IMR-90 (cell line): Measurements from ENCODE around the gene COL3A1. TPM values are rescaled to one million over a fixed set of nuclear protein-coding genes. Genes with fewer than 3 reads are reported as not detected.

Source experiments
- ATAC-seq: fragments of 200-7000 bp; cut with Tn5 transposase; 2 replicates; pipeline ENCODE4 v1.9.1; 2020; ENCODE audit warnings: low read depth, mild to moderate bottlenecking, moderate library complexity
- BruUV-seq: library from RNA; stranded (reverse); fragments of 400-500 nt; replicated peaks from 2 replicates; lab custom pipeline; 2021; lab: Mats Ljungman, UMichigan
- CTCF ChIA-PET: fragments of 300-600 bp; formaldehyde crosslinking; extraction: SDS; loops from one replicate; lab custom pipeline; 2021; ENCODE audit warnings: antibody characterized with exemption; lab: Yijun Ruan, JAX
- POLR2A ChIA-PET: fragments of 300-600 bp; sonication (Branson Sonifier 250); formaldehyde crosslinking; loops from one replicate; lab custom pipeline; 2022; ENCODE audit warnings: antibody characterized with exemption; ENCODE audit not compliant: unreplicated experiment; lab: Charles Lee
- DNase-seq: peaks from one replicate; pipeline ENCODE4 v3.0.0; 2013
- H2AFZ ChIP-seq: replicated peaks from 2 replicates; pipeline ENCODE3; 2013; ENCODE audit warnings: low read length, mild to moderate bottlenecking; ENCODE audit not compliant: poor library complexity
- H2AK5ac ChIP-seq: 2 replicates; pipeline ENCODE4 v1.6.1; 2013; ENCODE audit warnings: low read depth, low read length, inconsistent platforms
- H2AK9ac ChIP-seq: replicated peaks from 2 replicates; pipeline ENCODE3; 2013; ENCODE audit warnings: mild to moderate bottlenecking, low read depth, low read length, moderate library complexity; ENCODE audit not compliant: poor library complexity
- H2BK120ac ChIP-seq: 2 replicates; pipeline ENCODE4 v1.6.1; 2013; ENCODE audit warnings: low read depth, low read length, inconsistent platforms
- H2BK15ac ChIP-seq: 3 replicates; pipeline ENCODE4 v1.6.1; 2013; ENCODE audit warnings: low read depth, low read length, inconsistent platforms
- H2BK20ac ChIP-seq: 2 replicates; pipeline ENCODE4 v1.6.1; 2013; ENCODE audit warnings: low read depth, mild to moderate bottlenecking, inconsistent platforms, low read length, moderate library complexity
- H2BK5ac ChIP-seq: 2 replicates; pipeline ENCODE4 v1.6.1; 2013; ENCODE audit warnings: mild to moderate bottlenecking, low read depth, low read length, inconsistent platforms; ENCODE audit not compliant: poor library complexity, severe bottlenecking
- H3K14ac ChIP-seq: replicated peaks from 2 replicates; pipeline ENCODE4 v1.6.1; 2013; ENCODE audit warnings: low read depth, low read length, inconsistent platforms
- H3K18ac ChIP-seq: 2 replicates; pipeline ENCODE4 v1.6.1; 2013; ENCODE audit warnings: low read depth, low read length, control low read depth
- H3K23ac ChIP-seq: 2 replicates; pipeline ENCODE4 v1.6.1; 2013; ENCODE audit warnings: low read depth, low read length, inconsistent platforms
- H3K27ac ChIP-seq: 2 replicates; pipeline ENCODE4 v1.5.1; 2013; ENCODE audit warnings: mild to moderate bottlenecking, control low read depth, low read length; ENCODE audit not compliant: insufficient read depth
- H3K27me3 ChIP-seq: 2 replicates; pipeline ENCODE4 v1.6.1; 2013; ENCODE audit warnings: low read length; ENCODE audit not compliant: control insufficient read depth, insufficient read depth
- H3K36me3 ChIP-seq: 2 replicates; pipeline ENCODE4 v1.6.1; 2013; ENCODE audit warnings: low read length, mixed read lengths; ENCODE audit not compliant: control insufficient read depth, insufficient read depth
- H3K4ac ChIP-seq: 2 replicates; pipeline ENCODE4 v1.6.1; 2013; ENCODE audit warnings: low read depth, low read length, inconsistent platforms
- H3K4me1 ChIP-seq: 2 replicates; pipeline ENCODE4 v1.6.1; 2013; ENCODE audit warnings: low read length, mixed read lengths; ENCODE audit not compliant: control insufficient read depth, insufficient read depth
- H3K4me2 ChIP-seq: 2 replicates; pipeline ENCODE4 v1.6.1; 2013; ENCODE audit warnings: low read depth, mild to moderate bottlenecking, control low read depth, low read length, moderate library complexity
- H3K4me3 ChIP-seq: 2 replicates; pipeline ENCODE4 v1.5.1; 2013; ENCODE audit warnings: low read depth, mild to moderate bottlenecking, control low read depth, low read length, moderate library complexity; ENCODE audit not compliant: insufficient read depth
- H3K56ac ChIP-seq: 2 replicates; pipeline ENCODE4 v1.6.1; 2013; ENCODE audit warnings: low read length, inconsistent platforms; ENCODE audit not compliant: insufficient read depth; ENCODE audit errors: extremely low read depth
- H3K79me1 ChIP-seq, 2 experiments: 2 replicates each; pipeline ENCODE4 v1.6.1; 2013; ENCODE audit warnings: low read length in 2 of 2, inconsistent platforms in 1 of 2, low read depth in 1 of 2
- H3K9ac ChIP-seq: 2 replicates; pipeline ENCODE4 v1.6.1; 2013; ENCODE audit warnings: low read depth, low read length, control low read depth
- H3K9me1 ChIP-seq: 2 replicates; pipeline ENCODE4 v1.6.1; 2013; ENCODE audit warnings: low read length, inconsistent platforms; ENCODE audit not compliant: insufficient read depth
- H3K9me3 ChIP-seq: 2 replicates; pipeline ENCODE4 v1.6.1; 2013; ENCODE audit warnings: low read length; ENCODE audit not compliant: control insufficient read depth, insufficient read depth
- H4K20me1 ChIP-seq: 2 replicates; pipeline ENCODE4 v1.6.1; 2013; ENCODE audit warnings: low read length, inconsistent platforms; ENCODE audit not compliant: insufficient read depth
- H4K5ac ChIP-seq: 2 replicates; pipeline ENCODE4 v1.6.1; 2013; ENCODE audit warnings: mild to moderate bottlenecking, low read depth, low read length, control low read depth
- H4K8ac ChIP-seq, 2 experiments: 2 replicates each; pipeline ENCODE4 v1.6.1; 2013; ENCODE audit warnings: low read depth in 2 of 2, low read length in 2 of 2, control low read depth in 1 of 2, inconsistent platforms in 1 of 2
- H4K91ac ChIP-seq: 2 replicates; pipeline ENCODE4 v1.6.1; 2013; ENCODE audit warnings: low read depth, low read length, inconsistent platforms; ENCODE audit not compliant: insufficient read depth
- BHLHE40 ChIP-seq: fragments of 150-350 bp; IDR thresholded peaks from 2 replicates; pipeline ENCODE4 v1.6.1; 2016; ENCODE audit warnings: mild to moderate bottlenecking, low read depth, low read length
- CEBPB ChIP-seq: IDR thresholded peaks from 2 replicates; pipeline ENCODE4 v1.6.1; 2012; ENCODE audit warnings: low read depth, low read length, improper control_type of control experiment
- CHD1 ChIP-seq: IDR thresholded peaks from 2 replicates; pipeline ENCODE4 v1.6.1; 2012; ENCODE audit warnings: low read depth, low read length, improper control_type of control experiment
- FOS ChIP-seq: fragments of 150-350 bp; IDR thresholded peaks from 2 replicates; pipeline ENCODE4 v1.6.1; 2016; ENCODE audit warnings: low read depth, low read length
- MAFK ChIP-seq: IDR thresholded peaks from 2 replicates; pipeline ENCODE4 v1.6.1; 2012; ENCODE audit warnings: low read depth, low read length, improper control_type of control experiment
- MAZ ChIP-seq: IDR thresholded peaks from 2 replicates; pipeline ENCODE4 v1.6.1; 2012; ENCODE audit warnings: low read depth, mild to moderate bottlenecking, low read length, improper control_type of control experiment, moderate library complexity, borderline replicate concordance
- MXI1 ChIP-seq: IDR thresholded peaks from 2 replicates; pipeline ENCODE4 v1.6.1; 2012; ENCODE audit warnings: low read depth, mild to moderate bottlenecking, low read length, moderate library complexity, borderline replicate concordance
- NFE2L2 ChIP-seq: fragments of 150-350 bp; IDR thresholded peaks from 2 replicates; pipeline ENCODE4 v1.6.1; 2016; ENCODE audit warnings: low read depth, mild to moderate bottlenecking, low read length
- POLR2A ChIP-seq: IDR thresholded peaks from 2 replicates; pipeline ENCODE4 v1.6.1; 2012; ENCODE audit warnings: mild to moderate bottlenecking, low read depth, low read length
- RAD21 ChIP-seq: IDR thresholded peaks from 2 replicates; pipeline ENCODE4 v1.6.1; 2012; ENCODE audit warnings: low read length, improper control_type of control experiment
- RCOR1 ChIP-seq: IDR thresholded peaks from 2 replicates; pipeline ENCODE4 v1.6.1; 2012; ENCODE audit warnings: mild to moderate bottlenecking, low read length, improper control_type of control experiment; ENCODE audit not compliant: insufficient replicate concordance
- RFX5 ChIP-seq: IDR thresholded peaks from 2 replicates; pipeline ENCODE4 v1.8.0; 2012; ENCODE audit warnings: low read depth, mild to moderate bottlenecking, low read length, moderate library complexity
- SMC3 ChIP-seq: fragments of 150-350 bp; IDR thresholded peaks from 2 replicates; pipeline ENCODE4 v1.6.1; 2016; ENCODE audit warnings: low read depth, mild to moderate bottlenecking, antibody characterized with exemption, low read length, moderate library complexity
- WGBS, 2 experiments: methylation state at CpG; one replicate each; pipeline versions ENCODE4 v1.1.5 to v1.1.7; 2013; ENCODE audit warnings: missing lambda C conversion rate in 2 of 2; ENCODE audit not compliant: insufficient read length in 1 of 2; ENCODE audit errors: extremely low coverage in 2 of 2; 5-methylcytosine and 5-hydroxymethylcytosine counted together
- dilution Hi-C: fragments of 300-500 bp; cut with HindIII; formaldehyde crosslinking; loops from one replicate; pipeline ENCODE4 v1.14.3; 2018; ENCODE audit warnings: low sequenced_read_pairs; ENCODE audit not compliant: unreplicated experiment
- in situ Hi-C: fragments of 300-500 bp; cut with MboI; formaldehyde crosslinking; loops from 3 replicates; pipeline ENCODE4 v1.14.3; 2019; ENCODE audit warnings: low sequenced_read_pairs, inconsistent platforms, mixed read lengths
- intact Hi-C: fragments of 100-400 bp; cut with micrococcal nuclease; formaldehyde crosslinking; loops from 2 replicates; pipeline ENCODE4 v1.10.0; 2022
- polyA plus RNA-seq, 3 experiments: library from polyadenylated mRNA; depleted of rRNA; stranded (reverse); fragments of >200 nt; gene quantifications; 2 replicates each; pipeline ENCODE4 v1.2.3, GENCODE V29; 2012; ENCODE audit warnings: low replicate concordance in 1 of 3
- total RNA-seq: library from RNA; depleted of rRNA; stranded (reverse); fragments of >200 nt; gene quantifications from 2 replicates; pipeline ENCODE4 v1.2.3, GENCODE V29; 2012
- TF ChIP-seq, protein P1 (sequence below): fragments of 150-350 bp; IDR thresholded peaks from 2 replicates; pipeline ENCODE4 v1.6.1; 2016; ENCODE audit warnings: low read depth, mild to moderate bottlenecking, low read length, moderate library complexity, borderline replicate concordance
- TF ChIP-seq, protein P2 (sequence below): fragments of 150-350 bp; IDR thresholded peaks from 2 replicates; pipeline ENCODE4 v1.6.1; 2017; ENCODE audit warnings: mild to moderate bottlenecking, antibody characterized with exemption, low read length, low read depth

Gene COL3A1
- total and polyA plus RNA-seq, 2 of the 4 experiments (the other 2 are of a cell fraction): 402 to 408 TPM

DNA sequence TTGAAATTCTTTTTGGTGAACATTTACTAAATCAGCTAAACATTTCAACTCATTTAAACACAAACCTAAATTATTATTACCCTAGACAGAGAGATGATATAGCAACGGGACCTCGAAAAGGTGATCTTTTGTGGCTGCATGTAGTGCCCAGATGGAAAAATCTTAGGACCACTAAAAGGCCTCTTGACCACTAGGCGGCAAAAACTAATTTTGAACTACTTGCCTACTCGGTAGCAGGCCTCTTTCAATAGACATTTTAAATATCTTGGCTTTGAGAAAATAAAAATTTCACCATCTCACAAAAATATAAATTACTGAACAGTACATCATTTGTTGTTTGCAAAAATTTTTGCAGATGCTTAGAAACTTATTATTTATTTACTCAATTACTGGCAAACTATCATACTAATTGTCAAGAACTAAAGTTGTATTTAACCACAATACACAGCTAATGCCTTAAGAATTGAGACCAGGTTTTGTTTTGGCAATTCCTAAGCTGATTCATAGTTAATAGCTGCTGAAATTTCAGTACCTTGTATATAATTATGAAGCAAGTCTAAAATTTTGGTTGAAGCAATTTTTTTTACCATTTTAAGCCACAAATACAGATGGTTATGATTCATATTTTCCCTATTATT is 9.4 kb downstream of the COL3A1 start:
- peak overlapping the region; percentile 71 for H3K56ac ChIP-seq
- H2BK20ac ChIP-seq: peak overlapping the region; percentile 93
- no peaks in the 10 kb centered on the region for H3K27me3 ChIP-seq
- WGBS, 2 experiments: no CpG with 5 or more reads among the region's 4 CpGs
- peak overlapping the region; percentile 86 for H3K23ac ChIP-seq
- ChIA-PET POLR2A (no interaction called here), CTCF (interaction anchor here (0.6 to 1.4 kb wide), 6 partner anchors 13 to 676 kb away, joined by 3 to 5 read pairs (median 3); no protein-coding TSS in a partner anchor)
- peak overlapping the region; percentile 96 for H2BK5ac ChIP-seq
- no peak overlapping the region for H2AK9ac ChIP-seq
- intact Hi-C loops (loop anchor here (1.0 to 5.0 kb wide), 2 partner anchors 336 to 459 kb away; no protein-coding TSS in a partner anchor), dilution Hi-C loops (no loop called here), in situ Hi-C loops (loop anchor here (5.0 kb wide), 1 partner anchor 456 kb away; no protein-coding TSS in a partner anchor)
- ATAC-seq (no peak), DNase-seq (peak; percentile 78)
- H2BK15ac ChIP-seq: no peak overlapping the region
- no peaks in the 10 kb centered on the region for H3K9me1 ChIP-seq
- peak overlapping the region; percentile 81 for H2BK120ac ChIP-seq
- peak overlapping the region; percentile 63 for H4K91ac ChIP-seq
- peak overlapping the region; percentile 25; the same call in 1 of the 2 replicates for H3K27ac ChIP-seq
- H3K4me3 ChIP-seq: no peak overlapping the region
- peak overlapping the region; percentile 91 for H3K14ac ChIP-seq
- no peaks in the 10 kb centered on the region for H3K9me3 ChIP-seq
- BruUV-seq: no TSS peak
- peaks cover 4% of the 10 kb centered on the region for H3K4me1 ChIP-seq
- H4K8ac ChIP-seq: 0 out of 4 replicates have a peak overlapping the region, but pooled peaks of 1 of the 2 experiments have one; percentile 0
- H3K79me1 ChIP-seq: peaks cover 8 to 24% of the 10 kb centered on the region in 2 experiments; a peak in 3 of 4 replicates
- peaks cover 38% of the 10 kb centered on the region for H3K36me3 ChIP-seq
- H3K18ac ChIP-seq: peak overlapping the region; percentile 87
- H3K4ac ChIP-seq: peak overlapping the region; percentile 75; the same call in 1 of the 2 replicates
- no peak overlapping the region for H2AK5ac ChIP-seq
- no peaks in the 10 kb centered on the region for H4K20me1 ChIP-seq
- H3K4me2 ChIP-seq: peak overlapping the region; percentile 70
- H4K5ac ChIP-seq: peak overlapping the region; percentile 53; the same call in 1 of the 2 replicates
- no peak overlapping the region for H2AFZ ChIP-seq
- H3K9ac ChIP-seq: peak overlapping the region; percentile 33; the same call in 1 of the 2 replicates
- TF ChIP-seq POLR2A: no peak
- TF ChIP-seq, protein P1, sequence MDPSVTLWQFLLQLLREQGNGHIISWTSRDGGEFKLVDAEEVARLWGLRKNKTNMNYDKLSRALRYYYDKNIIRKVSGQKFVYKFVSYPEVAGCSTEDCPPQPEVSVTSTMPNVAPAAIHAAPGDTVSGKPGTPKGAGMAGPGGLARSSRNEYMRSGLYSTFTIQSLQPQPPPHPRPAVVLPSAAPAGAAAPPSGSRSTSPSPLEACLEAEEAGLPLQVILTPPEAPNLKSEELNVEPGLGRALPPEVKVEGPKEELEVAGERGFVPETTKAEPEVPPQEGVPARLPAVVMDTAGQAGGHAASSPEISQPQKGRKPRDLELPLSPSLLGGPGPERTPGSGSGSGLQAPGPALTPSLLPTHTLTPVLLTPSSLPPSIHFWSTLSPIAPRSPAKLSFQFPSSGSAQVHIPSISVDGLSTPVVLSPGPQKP: no peak
- no peak for TF ChIP-seq RAD21
- TF ChIP-seq SMC3: 0 out of 2 replicates have a peak, but pooled peaks have one; percentile 5
- no peak for TF ChIP-seq CHD1
- TF ChIP-seq FOS: no peak
- no peak for TF ChIP-seq MXI1
- no peak for TF ChIP-seq RCOR1
- TF ChIP-seq MAZ: no peak
- no peak for TF ChIP-seq NFE2L2
- TF ChIP-seq MAFK: no peak
- TF ChIP-seq, protein P2, sequence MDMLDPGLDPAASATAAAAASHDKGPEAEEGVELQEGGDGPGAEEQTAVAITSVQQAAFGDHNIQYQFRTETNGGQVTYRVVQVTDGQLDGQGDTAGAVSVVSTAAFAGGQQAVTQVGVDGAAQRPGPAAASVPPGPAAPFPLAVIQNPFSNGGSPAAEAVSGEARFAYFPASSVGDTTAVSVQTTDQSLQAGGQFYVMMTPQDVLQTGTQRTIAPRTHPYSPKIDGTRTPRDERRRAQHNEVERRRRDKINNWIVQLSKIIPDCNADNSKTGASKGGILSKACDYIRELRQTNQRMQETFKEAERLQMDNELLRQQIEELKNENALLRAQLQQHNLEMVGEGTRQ: no peak
- TF ChIP-seq CEBPB: 0 out of 2 replicates have a peak, but pooled peaks have one; percentile 4
- no peak for TF ChIP-seq BHLHE40
- TF ChIP-seq RFX5: no peak
